HepG2 (cell line): Measurements from ENCODE around the gene TPRKB. TPM values are rescaled to one million over a fixed set of nuclear protein-coding genes. Genes with fewer than 3 reads are reported as not detected.

Source experiments
- CEBPB ChIP-seq: IDR thresholded peaks from 2 replicates; pipeline ENCODE4 v1.6.1; 2011; ENCODE audit warnings: low read depth, low read length, improper control_type of control experiment, borderline replicate concordance
- ESRRA ChIP-seq: sonication (generic); formaldehyde crosslinking; IDR thresholded peaks from 2 replicates; pipeline ENCODE4 v1.5.1; 2020; ENCODE audit warnings: mild to moderate bottlenecking, low read depth, missing genetic modification reagents
- HDAC1 ChIP-seq: sonication (generic); formaldehyde crosslinking; IDR thresholded peaks from 2 replicates; pipeline ENCODE4 v1.5.1; 2020; ENCODE audit warnings: mild to moderate bottlenecking, missing genetic modification reagents
- MAF1 ChIP-seq: sonication (generic); formaldehyde crosslinking; IDR thresholded peaks from 2 replicates; pipeline ENCODE4 v1.5.0; 2020; ENCODE audit warnings: missing genetic modification reagents, borderline replicate concordance
- MYPOP ChIP-seq: sonication (generic); formaldehyde crosslinking; IDR thresholded peaks from 2 replicates; pipeline ENCODE4 v1.8.1; 2023; ENCODE audit warnings: mild to moderate bottlenecking, moderate library complexity, missing genetic modification reagents
- MZF1 ChIP-seq: sonication (generic); formaldehyde crosslinking; IDR thresholded peaks from 2 replicates; pipeline ENCODE4 v1.8.1; 2023; ENCODE audit warnings: mild to moderate bottlenecking, missing genetic modification reagents, borderline replicate concordance
- NFATC3 ChIP-seq: sonication (generic); formaldehyde crosslinking; IDR thresholded peaks from 2 replicates; pipeline ENCODE4 v1.5.1; 2020; ENCODE audit warnings: mild to moderate bottlenecking, missing genetic modification reagents
- NR3C1 ChIP-seq: sonication (generic); formaldehyde crosslinking; IDR thresholded peaks from 2 replicates; pipeline ENCODE4 v1.4.0; 2020; ENCODE audit warnings: missing genetic modification reagents
- PHF5A ChIP-seq: IDR thresholded peaks from one replicate; pipeline ENCODE4 v1.6.1; 2018; ENCODE audit warnings: low read depth, missing genetic modification reagents; ENCODE audit not compliant: unreplicated experiment
- SIN3A ChIP-seq: IDR thresholded peaks from 2 replicates; pipeline ENCODE4 v1.6.1; 2011; ENCODE audit warnings: low read depth, mild to moderate bottlenecking, control low read depth, low read length, borderline replicate concordance
- SP140L ChIP-seq: sonication (generic); formaldehyde crosslinking; IDR thresholded peaks from 2 replicates; pipeline ENCODE4 v1.4.0; 2020; ENCODE audit warnings: missing genetic modification reagents, borderline replicate concordance
- TAF1 ChIP-seq: sonication (generic); formaldehyde crosslinking; IDR thresholded peaks from 2 replicates; pipeline ENCODE4 v1.4.0; 2020; ENCODE audit warnings: missing genetic modification reagents
- XRCC5 ChIP-seq: fragments of 200-400 bp; formaldehyde crosslinking; optimal IDR thresholded peaks from 2 replicates; pipeline ENCODE3; 2017; ENCODE audit warnings: mild to moderate bottlenecking, low read length
- ZKSCAN5 ChIP-seq: sonication (generic); formaldehyde crosslinking; IDR thresholded peaks from 2 replicates; pipeline ENCODE4 v1.5.1; 2020; ENCODE audit warnings: mild to moderate bottlenecking, missing genetic modification reagents
- ZNF687 ChIP-seq: sonication (generic); formaldehyde crosslinking; IDR thresholded peaks from 2 replicates; pipeline ENCODE4 v1.5.1; 2020; ENCODE audit warnings: mild to moderate bottlenecking, missing genetic modification reagents, moderate library complexity
- ZNF775 ChIP-seq: sonication (generic); formaldehyde crosslinking; IDR thresholded peaks from 2 replicates; pipeline ENCODE4 v1.4.0; 2020; ENCODE audit warnings: missing genetic modification reagents, mild to moderate bottlenecking, moderate library complexity, borderline replicate concordance
- polyA plus RNA-seq, 8 experiments: library from polyadenylated mRNA; depleted of rRNA in 3 of 8; stranded (reverse) in 7 of 8; unstranded in 1 of 8; fragments of >200 nt; fragmentation: Illumina TruSeq in 4 of 8; extraction: Trizol in 4 of 8; gene quantifications; 2 replicates each; pipeline versions ENCODE4 v1.2.1 to v1.2.3, GENCODE V29; 2011 to 2016; ENCODE audit warnings: low read depth in 4 of 8, missing spikeins in 1 of 8, mixed read lengths in 1 of 8; ENCODE audit not compliant: insufficient read depth in 1 of 8
- total RNA-seq, 5 experiments: library from RNA; depleted of rRNA; stranded (reverse); fragments of >200 nt; fragmentation: Illumina TruSeq; extraction: Trizol; gene quantifications; 2 replicates each; pipeline ENCODE4 v1.2.3, GENCODE V29; 2016; ENCODE audit warnings: low read depth in 1 of 5
- TF ChIP-seq, protein P1 (sequence below): sonication (generic); formaldehyde crosslinking; IDR thresholded peaks from 2 replicates; pipeline ENCODE4 v1.5.1; 2020; ENCODE audit warnings: missing genetic modification reagents, mild to moderate bottlenecking, borderline replicate concordance
- TF ChIP-seq, protein P2 (sequence below): sonication (generic); formaldehyde crosslinking; IDR thresholded peaks from 2 replicates; pipeline ENCODE4 v1.4.0; 2020; ENCODE audit warnings: missing genetic modification reagents

Gene TPRKB
- total and polyA plus RNA-seq, 2 of the 13 experiments (the other 11 are each of a cell fraction or from before 2014, with no cell fraction given), result 32.0 to 58.0 TPM

DNA sequence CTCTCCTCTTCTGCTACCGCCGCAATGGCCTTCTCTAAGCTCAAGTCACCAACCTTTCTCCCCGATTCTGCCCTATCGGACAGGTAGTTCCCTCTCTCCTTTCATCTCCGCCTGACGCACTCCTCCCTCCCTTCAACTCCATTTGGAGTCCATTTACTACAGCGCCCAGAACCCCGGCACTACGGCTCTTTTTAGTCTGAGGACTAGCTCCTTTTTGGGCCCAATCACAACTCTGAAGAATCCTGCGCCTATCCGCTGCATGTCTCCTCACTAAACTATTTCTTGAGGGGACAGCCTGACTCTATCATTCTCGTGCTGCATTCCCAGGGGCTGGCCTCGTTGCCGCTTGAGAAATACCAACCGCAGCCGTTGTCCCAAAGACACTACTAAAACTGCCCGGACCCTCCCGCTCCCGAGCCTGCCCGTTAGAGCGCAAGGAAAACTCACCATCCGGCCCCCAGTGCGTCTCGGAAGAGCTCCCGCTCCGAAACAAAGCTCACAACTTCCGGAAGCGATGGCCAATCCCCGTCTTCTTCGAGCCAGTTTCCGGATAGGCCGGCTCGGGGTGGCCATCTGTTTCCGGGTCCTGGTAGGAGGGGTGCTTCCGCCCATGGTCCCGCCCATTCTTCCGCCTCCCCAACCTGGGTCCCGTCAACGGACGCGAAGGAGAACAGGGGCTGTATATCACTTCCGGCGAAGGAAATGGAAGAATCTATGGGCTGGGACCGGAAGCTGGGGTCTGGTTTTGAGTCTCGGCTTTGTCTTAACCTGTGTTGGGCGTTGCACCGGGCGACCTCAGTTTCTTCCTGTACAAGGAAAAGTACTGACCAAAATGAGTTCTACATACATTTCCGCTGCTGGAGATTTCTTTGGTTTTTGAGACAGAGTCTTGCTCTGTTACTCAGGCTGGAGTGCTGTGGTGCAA is at the start of gene TPRKB (continued):
- TF ChIP-seq ZNF687 (peak; percentile 95), ZNF775 (0 out of 2 replicates have a peak, but pooled peaks have one; percentile 52), CEBPB (no peak), ZKSCAN5 (CRISPR knock-in tag) (peak; percentile 83; the same call in 1 of the 2 replicates), SP140L (CRISPR knock-in tag) (no peak), HDAC1 (CRISPR knock-in tag) (peak; percentile 99), TAF1 (CRISPR knock-in tag) (peak; percentile 56; the same call in 1 of the 2 replicates), PHF5A (no peak), NR3C1 (no peak), MYPOP (peak; percentile 61; the same call in 1 of the 2 replicates), ESRRA (CRISPR knock-in tag) (no peak), MZF1 (no peak), SIN3A (peak; percentile 95), XRCC5 (peak; percentile 78), NFATC3 (peak; percentile 86; the same call in 1 of the 2 replicates), MAF1 (no peak)
- TF ChIP-seq, protein P1, sequence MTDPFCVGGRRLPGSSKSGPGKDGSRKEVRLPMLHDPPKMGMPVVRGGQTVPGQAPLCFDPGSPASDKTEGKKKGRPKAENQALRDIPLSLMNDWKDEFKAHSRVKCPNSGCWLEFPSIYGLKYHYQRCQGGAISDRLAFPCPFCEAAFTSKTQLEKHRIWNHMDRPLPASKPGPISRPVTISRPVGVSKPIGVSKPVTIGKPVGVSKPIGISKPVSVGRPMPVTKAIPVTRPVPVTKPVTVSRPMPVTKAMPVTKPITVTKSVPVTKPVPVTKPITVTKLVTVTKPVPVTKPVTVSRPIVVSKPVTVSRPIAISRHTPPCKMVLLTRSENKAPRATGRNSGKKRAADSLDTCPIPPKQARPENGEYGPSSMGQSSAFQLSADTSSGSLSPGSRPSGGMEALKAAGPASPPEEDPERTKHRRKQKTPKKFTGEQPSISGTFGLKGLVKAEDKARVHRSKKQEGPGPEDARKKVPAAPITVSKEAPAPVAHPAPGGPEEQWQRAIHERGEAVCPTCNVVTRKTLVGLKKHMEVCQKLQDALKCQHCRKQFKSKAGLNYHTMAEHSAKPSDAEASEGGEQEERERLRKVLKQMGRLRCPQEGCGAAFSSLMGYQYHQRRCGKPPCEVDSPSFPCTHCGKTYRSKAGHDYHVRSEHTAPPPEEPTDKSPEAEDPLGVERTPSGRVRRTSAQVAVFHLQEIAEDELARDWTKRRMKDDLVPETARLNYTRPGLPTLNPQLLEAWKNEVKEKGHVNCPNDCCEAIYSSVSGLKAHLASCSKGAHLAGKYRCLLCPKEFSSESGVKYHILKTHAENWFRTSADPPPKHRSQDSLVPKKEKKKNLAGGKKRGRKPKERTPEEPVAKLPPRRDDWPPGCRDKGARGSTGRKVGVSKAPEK (CRISPR knock-in tag), result no peak
- TF ChIP-seq, protein P2, sequence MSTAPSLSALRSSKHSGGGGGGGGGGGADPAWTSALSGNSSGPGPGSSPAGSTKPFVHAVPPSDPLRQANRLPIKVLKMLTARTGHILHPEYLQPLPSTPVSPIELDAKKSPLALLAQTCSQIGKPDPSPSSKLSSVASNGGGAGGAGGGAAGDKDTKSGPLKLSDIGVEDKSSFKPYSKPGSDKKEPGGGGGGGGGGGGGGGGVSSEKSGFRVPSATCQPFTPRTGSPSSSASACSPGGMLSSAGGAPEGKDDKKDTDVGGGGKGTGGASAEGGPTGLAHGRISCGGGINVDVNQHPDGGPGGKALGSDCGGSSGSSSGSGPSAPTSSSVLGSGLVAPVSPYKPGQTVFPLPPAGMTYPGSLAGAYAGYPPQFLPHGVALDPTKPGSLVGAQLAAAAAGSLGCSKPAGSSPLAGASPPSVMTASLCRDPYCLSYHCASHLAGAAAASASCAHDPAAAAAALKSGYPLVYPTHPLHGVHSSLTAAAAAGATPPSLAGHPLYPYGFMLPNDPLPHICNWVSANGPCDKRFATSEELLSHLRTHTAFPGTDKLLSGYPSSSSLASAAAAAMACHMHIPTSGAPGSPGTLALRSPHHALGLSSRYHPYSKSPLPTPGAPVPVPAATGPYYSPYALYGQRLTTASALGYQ (CRISPR knock-in tag), result peak; percentile 66; the same call in 1 of the 2 replicates
